ENCODE measurements around the gene CROCC2.

Gene CROCC2

DNA sequence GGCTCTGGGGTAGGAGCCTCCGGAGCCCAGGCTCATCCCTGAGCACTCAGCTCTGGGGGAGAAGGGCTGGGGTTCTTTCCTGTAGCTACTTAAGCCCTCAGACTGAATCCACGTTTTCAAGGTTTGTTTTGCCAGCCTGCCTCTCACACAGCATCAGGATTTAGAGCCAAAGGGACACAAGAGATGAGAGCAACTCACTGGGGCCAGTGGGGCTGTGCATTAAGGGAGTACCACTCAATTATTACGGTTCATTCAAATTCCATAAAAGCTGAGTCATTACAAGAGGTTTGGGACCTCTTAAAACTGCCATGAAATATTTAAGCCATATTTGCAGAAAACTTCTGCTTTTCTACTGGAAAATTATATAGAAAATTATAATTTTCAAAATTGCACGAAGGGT is 75.1 kb downstream of the CROCC2 start:
- Histone ChIP-seq H3K4me3 (no peak overlapping the region), H3K9ac (no peak overlapping the region), H3K4me1 (peaks cover 7 to 33% (median 23%) of the 10 kb centered on the region in 10 experiments; a peak in 18 of 20 replicates), H3K27ac (no peak overlapping the region), H3K4me2 (no peak overlapping the region), H3K27me3 (peaks cover 0 to 25% (median 7%) of the 10 kb centered on the region in 11 experiments; a peak in 15 of 22 replicates), H3K36me3 (no peaks in the 10 kb centered on the region), H4K20me1 (peaks cover 0 to 32% (median 0%) of the 10 kb centered on the region in 11 experiments; a peak in 10 of 22 replicates), H3K9me3 (replicated peaks in 1 of 11) (no peaks in the 10 kb centered on the region)
- no peak for TF ChIP-seq Cebpa-rat (IDR thresholded peaks at IDR 0.05)

DNA sequence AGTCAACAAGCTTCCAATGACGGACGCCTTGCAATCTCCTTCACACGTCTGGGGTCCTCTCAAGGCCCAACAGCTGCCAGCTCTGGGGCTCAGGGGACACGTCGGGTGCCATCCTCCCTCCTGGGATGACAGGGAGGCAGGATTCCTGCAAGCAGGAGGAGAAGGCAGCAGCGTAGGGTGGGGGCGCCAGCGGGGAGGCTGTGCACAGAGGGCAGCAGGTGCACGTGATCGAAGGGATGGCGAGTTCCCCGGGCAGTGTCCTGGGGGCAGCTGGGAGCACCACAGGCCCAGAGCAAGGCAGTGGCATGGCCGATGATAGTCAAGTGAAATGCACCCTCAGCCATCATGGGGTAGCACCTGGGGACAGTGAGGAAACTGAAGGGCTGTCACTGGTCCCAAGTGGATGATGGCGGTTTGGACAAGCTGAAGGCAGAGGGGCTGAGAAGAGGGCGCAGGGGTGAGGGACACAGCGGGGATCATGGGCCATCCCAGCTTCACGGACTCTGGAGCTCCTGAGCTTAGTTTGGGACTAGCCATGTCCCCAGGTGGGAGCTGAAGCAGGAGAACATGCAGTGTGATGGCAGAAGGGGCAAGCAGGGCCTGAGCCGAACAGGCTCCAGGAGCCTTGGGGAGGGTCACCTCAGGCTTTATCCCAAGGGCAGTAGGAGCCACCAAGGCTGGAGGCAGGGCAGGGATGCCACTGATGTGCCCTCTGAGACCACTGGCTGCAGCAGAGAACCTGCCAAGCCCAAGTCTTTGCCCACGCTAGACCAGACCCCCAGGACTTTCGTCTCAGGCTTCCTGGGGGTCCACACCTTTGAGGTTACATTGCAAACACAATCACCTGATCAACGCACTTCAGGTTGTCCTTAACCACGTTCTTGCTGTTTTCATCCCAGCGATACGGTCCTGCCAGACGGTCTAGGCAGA is 76.0 kb downstream of the CROCC2 start:
- Histone ChIP-seq H3K4me1 (peaks cover 15 to 41% (median 32%) of the 10 kb centered on the region in 10 experiments), H3K27ac (no peak overlapping the region), H3K4me3 (no peak overlapping the region), H3K9me3 (replicated peaks in 1 of 11) (no peaks in the 10 kb centered on the region), H3K4me2 (peak overlapping the region in 1 of 11 experiments; percentile 8; a peak in 1 of 22 replicates), H3K27me3 (peaks cover 0 to 25% (median 7%) of the 10 kb centered on the region in 11 experiments; a peak in 15 of 22 replicates), H3K9ac (no peak overlapping the region), H4K20me1 (peaks cover 0 to 36% (median 0%) of the 10 kb centered on the region in 11 experiments; a peak in 10 of 22 replicates), H3K36me3 (no peaks in the 10 kb centered on the region)
- no peak for TF ChIP-seq Cebpa-rat (IDR thresholded peaks at IDR 0.05)

DNA sequence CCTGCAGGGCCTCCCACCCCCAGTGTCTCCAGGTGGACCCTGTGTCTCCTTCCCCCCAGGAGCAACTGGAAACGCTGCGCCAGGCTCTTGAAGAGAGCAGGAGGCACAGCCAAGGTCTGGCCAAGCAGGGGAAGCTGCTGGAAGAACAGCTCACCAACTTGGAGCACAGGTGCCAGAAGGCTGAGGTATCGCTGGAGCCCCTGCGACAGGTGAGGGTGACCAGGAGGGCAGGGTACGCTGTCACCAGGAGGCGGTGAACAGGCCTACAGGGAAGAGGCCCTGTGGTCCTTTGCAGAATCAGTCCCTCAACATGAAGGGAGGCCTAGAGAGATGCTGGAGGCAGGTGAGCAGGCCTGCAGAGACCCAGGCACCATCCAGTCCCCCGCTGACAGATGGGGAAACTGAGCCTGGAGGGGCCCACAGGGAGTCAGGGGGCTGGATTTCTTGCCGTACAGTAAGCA is 76.7 kb downstream of the CROCC2 start:
- Histone ChIP-seq H3K4me3 (no peak overlapping the region), H4K20me1 (peaks cover 0 to 36% (median 0%) of the 10 kb centered on the region in 11 experiments; a peak in 10 of 22 replicates), H3K36me3 (no peaks in the 10 kb centered on the region), H3K27ac (no peak overlapping the region), H3K27me3 (peaks cover 0 to 25% (median 7%) of the 10 kb centered on the region in 11 experiments; a peak in 15 of 22 replicates), H3K9ac (no peak overlapping the region), H3K4me1 (peaks cover 22 to 48% (median 39%) of the 10 kb centered on the region in 10 experiments), H3K9me3 (replicated peaks in 1 of 11) (no peaks in the 10 kb centered on the region), H3K4me2 (peak overlapping the region in 8 of 11 experiments; percentile 50 to 83 (median 80); a peak in 15 of 22 replicates)
- no peak for TF ChIP-seq Cebpa-rat (IDR thresholded peaks at IDR 0.05)

DNA sequence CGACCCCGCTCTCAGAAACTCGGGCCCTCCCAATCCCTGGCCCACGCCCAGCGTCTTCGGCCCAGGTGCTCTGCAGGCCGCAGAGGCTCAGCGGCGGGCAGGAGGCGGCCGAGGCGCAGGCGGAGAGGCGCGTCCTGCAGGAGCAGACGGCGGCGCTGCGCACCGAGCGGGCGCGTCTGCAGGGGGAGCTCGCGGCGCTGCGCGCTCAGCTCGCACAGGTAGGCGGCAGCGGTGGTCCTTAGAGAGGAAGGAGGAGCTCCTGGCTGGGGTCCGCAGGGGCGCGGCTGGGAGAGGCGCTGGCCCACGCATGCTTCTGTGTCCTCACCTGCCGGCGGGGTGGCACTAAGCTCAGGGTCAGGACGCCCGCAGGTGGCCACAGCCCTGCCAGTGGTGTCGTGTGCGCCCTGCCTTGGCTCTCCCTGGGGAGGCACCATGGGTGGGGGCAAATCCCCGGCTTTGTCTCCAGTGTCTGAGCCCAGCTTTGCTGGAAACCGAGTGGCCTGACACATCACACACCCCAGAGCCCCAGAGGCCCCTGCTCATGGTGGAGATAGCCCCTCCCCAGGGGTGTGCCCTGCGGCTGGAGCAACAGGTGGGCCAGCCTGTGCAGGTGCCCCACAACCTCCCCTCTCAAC is 77.3 kb downstream of the CROCC2 start:
- peaks cover 0 to 25% (median 7%) of the 10 kb centered on the region in 11 experiments; a peak in 15 of 22 replicates for H3K27me3 ChIP-seq
- peak overlapping the region; percentile 50 to 83 (median 76) for H3K4me2 ChIP-seq
- H3K4me3 ChIP-seq, result peak overlapping the region in 1 of 10 experiments; percentile 31; a peak in 1 of 20 replicates
- H3K9me3 ChIP-seq (replicated peaks in 1 of 11), result no peaks in the 10 kb centered on the region
- no peak overlapping the region for H3K27ac ChIP-seq
- no peak overlapping the region for H3K9ac ChIP-seq
- no peaks in the 10 kb centered on the region for H3K36me3 ChIP-seq
- peaks cover 0 to 37% (median 0%) of the 10 kb centered on the region in 11 experiments; a peak in 10 of 22 replicates for H4K20me1 ChIP-seq
- peaks cover 27 to 55% (median 45%) of the 10 kb centered on the region in 10 experiments for H3K4me1 ChIP-seq
- TF ChIP-seq Cebpa-rat (IDR thresholded peaks at IDR 0.05), result no peak

DNA sequence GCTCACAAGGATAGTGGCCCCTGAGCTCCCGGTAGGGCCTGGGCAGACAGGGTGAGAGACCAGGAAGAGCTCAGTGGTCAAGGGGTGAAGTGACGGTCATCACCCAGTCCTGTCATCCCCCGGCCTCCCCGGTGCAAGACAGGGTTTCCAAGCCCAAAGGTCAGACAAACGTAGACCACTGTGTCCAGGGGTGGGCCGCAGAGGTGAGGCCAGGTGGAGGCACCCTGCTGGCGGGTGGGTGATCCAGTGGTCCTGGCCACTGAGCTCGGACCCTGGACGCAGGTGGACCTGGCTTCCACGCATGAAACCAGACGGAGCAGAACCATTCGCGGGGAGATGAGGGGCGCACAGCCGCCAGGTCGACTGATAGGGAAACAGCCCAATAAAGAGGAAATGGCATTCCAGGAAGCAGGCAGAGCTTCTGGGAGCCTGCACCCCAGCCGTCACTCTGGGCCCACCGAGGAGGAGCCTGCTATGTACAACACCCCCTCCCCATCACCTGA is 77.9 kb downstream of the CROCC2 start:
- Histone ChIP-seq H3K4me3 (no peak overlapping the region), H3K27ac (no peak overlapping the region), H3K4me2 (peak overlapping the region in 10 of 11 experiments; percentile 50 to 83 (median 78); a peak in 20 of 22 replicates), H3K27me3 (peaks cover 0 to 25% (median 7%) of the 10 kb centered on the region in 11 experiments; a peak in 15 of 22 replicates), H3K9ac (no peak overlapping the region), H3K9me3 (replicated peaks in 1 of 11) (no peaks in the 10 kb centered on the region), H3K4me1 (peaks cover 32 to 60% (median 51%) of the 10 kb centered on the region in 10 experiments), H3K36me3 (no peaks in the 10 kb centered on the region), H4K20me1 (peaks cover 0 to 43% (median 0%) of the 10 kb centered on the region in 11 experiments; a peak in 10 of 22 replicates)
- TF ChIP-seq Cebpa-rat (IDR thresholded peaks at IDR 0.05), result no peak

DNA sequence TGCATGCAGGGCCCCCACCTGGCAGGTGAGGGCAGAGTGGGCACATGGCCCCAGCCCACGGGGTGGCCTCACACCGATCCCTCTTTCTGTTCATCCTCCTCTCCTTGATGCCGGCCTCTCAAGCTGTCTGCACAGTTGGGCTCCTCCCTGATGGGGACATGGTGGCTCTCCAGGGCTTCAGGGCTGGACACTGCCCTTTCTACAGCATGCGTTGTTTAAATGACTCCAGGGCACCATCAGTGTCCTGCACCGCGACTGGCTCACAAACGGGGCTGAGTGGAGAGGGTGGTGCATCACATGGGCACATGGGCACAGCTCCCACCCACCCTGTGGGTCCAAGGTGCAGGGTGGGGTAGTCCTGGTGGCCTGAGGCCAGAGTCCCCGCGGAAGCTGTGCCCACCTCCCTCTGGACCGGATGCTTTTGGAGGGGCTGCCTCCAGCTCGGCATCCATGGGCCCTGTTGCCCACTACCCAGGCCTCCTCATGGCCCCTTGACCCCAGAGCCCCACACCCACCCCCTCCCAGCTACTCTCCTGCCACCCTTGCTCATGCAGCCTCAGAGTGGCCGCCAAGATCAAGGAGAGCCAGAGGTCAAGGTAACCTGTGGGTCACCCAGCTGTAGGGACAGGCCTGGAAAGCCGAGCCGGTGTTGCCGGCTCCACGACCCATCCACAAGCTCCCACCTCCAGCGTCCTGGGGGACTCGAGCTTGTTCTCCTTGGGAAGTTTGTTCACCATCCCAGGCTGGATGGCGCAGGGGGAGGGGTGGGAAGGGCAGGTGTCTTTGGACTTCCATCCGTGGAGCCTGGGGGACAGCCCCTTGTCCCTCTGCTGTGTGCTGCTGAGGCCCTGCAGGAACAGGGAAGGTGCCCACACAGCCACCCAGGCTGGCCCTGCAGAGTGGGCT is 80.0 kb downstream of the CROCC2 start:
- Histone ChIP-seq H3K9me3 (replicated peaks in 1 of 11) (no peaks in the 10 kb centered on the region), H3K4me3 (peak overlapping the region in 2 of 10 experiments; percentile 35 to 42; a peak in 2 of 20 replicates), H3K27me3 (peaks cover 0 to 25% (median 7%) of the 10 kb centered on the region in 11 experiments; a peak in 15 of 22 replicates), H3K4me2 (peak overlapping the region; percentile 78 to 100 (median 95)), H3K9ac (peak overlapping the region in 8 of 11 experiments; percentile 19 to 75 (median 61); a peak in 13 of 22 replicates), H4K20me1 (peaks cover 0 to 54% (median 0%) of the 10 kb centered on the region in 11 experiments; a peak in 10 of 22 replicates), H3K27ac (peak overlapping the region in 8 of 11 experiments; percentile 51 to 80 (median 70); a peak in 16 of 22 replicates), H3K4me1 (peaks cover 34 to 81% (median 70%) of the 10 kb centered on the region in 10 experiments), H3K36me3 (no peaks in the 10 kb centered on the region)
- TF ChIP-seq Cebpa-rat (IDR thresholded peaks at IDR 0.05), result no peak

DNA sequence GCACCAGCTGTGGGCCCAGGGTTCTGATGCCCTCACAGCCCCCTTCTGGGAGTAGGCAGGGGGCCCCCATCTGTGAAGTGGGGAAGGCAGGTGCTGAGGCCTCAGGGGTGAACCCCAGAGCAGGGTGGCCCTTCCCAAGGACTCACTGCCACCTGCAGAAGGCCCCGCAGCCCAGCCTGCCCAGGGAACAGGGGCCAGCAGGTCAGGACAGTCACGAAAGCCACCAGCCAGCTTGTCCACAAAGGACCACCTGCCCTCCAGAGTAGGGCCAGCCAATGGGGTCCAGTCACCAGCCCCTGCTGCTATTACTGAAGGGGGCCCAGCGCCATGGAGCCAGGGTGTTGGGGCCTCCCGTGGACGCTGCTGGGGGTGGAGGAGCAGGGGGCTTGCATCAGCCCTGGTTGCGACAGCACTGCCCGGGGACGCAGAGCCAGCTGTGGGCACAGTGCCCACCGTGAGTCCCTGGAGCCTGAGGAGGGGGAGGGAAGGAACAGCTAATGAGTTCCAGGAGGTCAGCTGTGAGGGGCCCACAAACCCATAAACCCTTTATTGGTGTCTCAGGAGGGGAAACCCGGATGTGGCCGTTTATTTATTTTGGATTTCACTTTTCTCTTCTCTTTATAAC is 80.8 kb downstream of the CROCC2 start:
- peak in 6 of 11 experiments; percentile 20 to 93 (median 69); a peak in 8 of 22 replicates for TF ChIP-seq Cebpa-rat (IDR thresholded peaks at IDR 0.05)
- Histone ChIP-seq H3K27me3 (peaks cover 0 to 22% (median 7%) of the 10 kb centered on the region in 11 experiments; a peak in 15 of 22 replicates), H3K27ac (peak overlapping the region in 10 of 11 experiments; percentile 18 to 80 (median 61); a peak in 18 of 22 replicates), H3K4me2 (peak overlapping the region; percentile 78 to 100 (median 95)), H3K9me3 (replicated peaks in 1 of 11) (no peaks in the 10 kb centered on the region), H3K36me3 (no peaks in the 10 kb centered on the region), H3K4me1 (peaks cover 40 to 86% (median 77%) of the 10 kb centered on the region in 10 experiments), H4K20me1 (peaks cover 0 to 57% (median 0%) of the 10 kb centered on the region in 11 experiments; a peak in 10 of 22 replicates), H3K4me3 (peak overlapping the region in 5 of 10 experiments; percentile 11 to 42 (median 32); a peak in 5 of 20 replicates), H3K9ac (peak overlapping the region; percentile 17 to 75 (median 56); a peak in 19 of 22 replicates)
